K562 (cell line): ENCODE results near the gene TLNRD1. TPM values are rescaled to one million over a fixed set of nuclear protein-coding genes. Genes with fewer than 3 reads are reported as not detected.
A peak's percentile ranks its signal among the peaks of the same experiment; 100 is the strongest.

ENCODE experiments used
- CBX2 ChIP-seq: fragments of 200-600 bp; sonication (generic); IDR thresholded peaks from one replicate; pipeline ENCODE4 v1.6.1; 2012; ENCODE audit warnings: mild to moderate bottlenecking, low read length, inconsistent platforms; ENCODE audit not compliant: insufficient read depth, poor library complexity, severe bottlenecking
- CTCF ChIP-seq, 3 experiments: IDR thresholded peaks in 2 of 3; conservative IDR thresholded peaks in 1 of 3; 2 replicates each; pipeline ENCODE4 v1.5.1; 2011 to 2012; ENCODE audit warnings: low read length in 3 of 3, mild to moderate bottlenecking in 3 of 3, control low read depth in 2 of 3, improper control_type of control experiment in 1 of 3, inconsistent platforms in 1 of 3, low read depth in 1 of 3, mixed read lengths in 1 of 3, moderate library complexity in 1 of 3; ENCODE audit not compliant: insufficient read depth in 2 of 3
- KDM1A ChIP-seq, 2 experiments: fragments of 450-650 bp; IDR thresholded peaks; 2 replicates each; pipeline ENCODE4 v1.6.1; 2016; ENCODE audit warnings: mild to moderate bottlenecking in 2 of 2
- MCM2 ChIP-seq: fragments of 450-650 bp; IDR thresholded peaks from 2 replicates; pipeline ENCODE4 v1.6.1; 2017; ENCODE audit warnings: low read depth, mild to moderate bottlenecking
- MEF2A ChIP-seq: IDR thresholded peaks from 2 replicates; pipeline ENCODE4 v1.6.1; 2011; ENCODE audit warnings: low read depth, mild to moderate bottlenecking, low read length, moderate library complexity; ENCODE audit not compliant: control insufficient read depth
- MYNN ChIP-seq, 2 experiments: sonication (generic); formaldehyde crosslinking in 1 of 2; IDR thresholded peaks; 2 replicates each; pipeline versions ENCODE4 v1.5.0 to v1.6.1; 2016 to 2020; ENCODE audit warnings: antibody characterized with exemption in 1 of 2, missing genetic modification reagents in 1 of 2
- NEUROD1 ChIP-seq: fragments of 150-350 bp; IDR thresholded peaks from 2 replicates; pipeline ENCODE4 v1.6.1; 2014; ENCODE audit warnings: borderline replicate concordance, low read length, low read depth; ENCODE audit not compliant: partially characterized antibody
- PTRF ChIP-seq: fragments of 450-650 bp; IDR thresholded peaks from 2 replicates; pipeline ENCODE4 v1.6.1; 2016; ENCODE audit warnings: mild to moderate bottlenecking, missing genetic modification characterization, missing compliant biosample characterization
- WHSC1 ChIP-seq: IDR thresholded peaks from one replicate; pipeline ENCODE4 v1.6.1; 2012; ENCODE audit warnings: low read length, control low read depth, inconsistent platforms
- YY1 ChIP-seq, 3 experiments: IDR thresholded peaks; 2 replicates each; pipeline ENCODE4 v1.6.1; 2011; ENCODE audit warnings: low read length in 2 of 3, mild to moderate bottlenecking in 2 of 3, moderate library complexity in 2 of 3, borderline replicate concordance in 1 of 3, control low read depth in 1 of 3, low read depth in 1 of 3; ENCODE audit not compliant: insufficient read depth in 3 of 3, insufficient replicate concordance in 2 of 3, control insufficient read depth in 1 of 3, insufficient read length in 1 of 3; ENCODE audit errors: extremely low read depth in 1 of 3
- ZNF239 ChIP-seq: fragments of 250-450 bp; sonication (Bioruptor Pico); IDR thresholded peaks from 2 replicates; pipeline ENCODE4 v1.4.0; 2020; ENCODE audit warnings: mild to moderate bottlenecking
- ZNF282 ChIP-seq: sonication (generic); formaldehyde crosslinking; IDR thresholded peaks from 2 replicates; pipeline ENCODE4 v1.8.1; 2023; ENCODE audit warnings: missing genetic modification reagents
- ZNF347 ChIP-seq: fragments of 450-650 bp; formaldehyde crosslinking; IDR thresholded peaks from 2 replicates; pipeline ENCODE4 v1.4.0; 2020; ENCODE audit warnings: low read depth, mild to moderate bottlenecking, moderate library complexity
- polyA plus RNA-seq, 8 experiments: library from polyadenylated mRNA; depleted of rRNA in 4 of 8; stranded (reverse) in 5 of 8; unstranded in 3 of 8; fragments of >200 nt; fragmentation: Nextera tagmentation in 2 of 8; fragmentation: Illumina TruSeq in 1 of 8; extraction: Ambion mirVana in 2 of 8; extraction: Trizol in 1 of 8; gene quantifications; 2 replicates each; pipeline versions ENCODE4 v1.2.1 to v1.2.3, GENCODE V29; 2011 to 2014; ENCODE audit warnings: inconsistent platforms in 1 of 8, missing spikeins in 1 of 8
- total RNA-seq, 7 experiments: library from RNA; depleted of rRNA in 6 of 7; stranded (reverse); fragments of >200 nt in 6 of 7; fragmentation: Illumina TruSeq in 2 of 7; extraction: Trizol in 2 of 7; gene quantifications; 2 replicates each; pipeline versions ENCODE4 v1.2.1 to v1.2.3, GENCODE V29; 2011 to 2021; ENCODE audit warnings: low replicate concordance in 1 of 7
- TF ChIP-seq, protein P1 (sequence below), 2 experiments: fragments of 450-650 bp in 1 of 2; sonication (generic) in 1 of 2; formaldehyde crosslinking in 1 of 2; IDR thresholded peaks; 2 replicates each; pipeline versions ENCODE4 v1.7.1 to v1.9.0; 2016 to 2022; ENCODE audit warnings: inconsistent platforms in 1 of 2, mild to moderate bottlenecking in 1 of 2, missing genetic modification reagents in 1 of 2

TLNRD1 gene
- total and polyA plus RNA-seq, 9 of the 15 experiments (the other 6 are each of a cell fraction or from before 2014, with no cell fraction given): 1.1 to 33.1 (median 5.7) TPM

DNA sequence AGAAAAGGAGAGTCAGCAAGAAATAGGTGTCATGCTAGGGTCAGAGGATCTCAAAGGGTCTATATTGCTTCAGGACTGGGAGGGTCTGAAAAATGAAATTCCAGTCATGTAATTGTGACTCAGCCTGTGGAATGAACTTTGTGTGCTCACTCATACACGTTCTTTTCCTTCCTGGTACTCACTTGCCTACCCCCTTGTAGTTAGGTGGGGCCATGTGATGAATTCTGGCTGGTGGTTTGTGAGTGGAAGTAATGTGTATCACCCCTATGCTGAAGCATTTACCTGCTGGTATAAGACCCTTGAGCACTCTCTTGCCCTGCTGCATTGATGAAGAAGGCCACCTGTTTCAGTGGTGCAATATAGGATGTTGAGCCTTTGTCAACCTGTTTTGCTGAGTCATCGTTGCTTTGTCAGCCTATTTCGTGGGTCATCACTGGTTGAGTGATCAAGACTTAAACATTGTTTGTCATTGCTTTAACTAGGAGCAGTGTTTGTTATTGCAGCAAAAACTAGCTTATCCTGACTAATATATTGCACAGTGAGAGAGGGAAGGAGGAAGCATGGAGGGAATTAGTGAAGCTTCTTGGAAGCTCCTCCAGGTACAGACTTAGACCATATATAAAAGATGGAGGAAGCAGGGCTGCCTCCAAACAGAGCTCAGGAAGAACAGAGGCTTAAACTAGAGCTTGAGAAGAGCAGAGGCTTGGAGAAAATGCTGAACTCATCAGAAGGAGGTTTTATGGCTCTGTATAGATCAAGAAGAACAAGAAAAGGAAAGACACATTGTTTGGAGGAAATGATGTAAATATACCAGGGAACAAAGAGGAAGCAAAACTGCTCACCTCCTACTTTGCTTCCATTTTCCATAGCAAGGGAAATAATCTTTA lies 28.9 kb downstream of the TLNRD1 start (continued):
- TF ChIP-seq CTCF (IDR thresholded peaks at IDR 0.05 in 2 of 3, conservative IDR thresholded peaks at IDR 0.05 in 1 of 3; ENCODE audit: insufficient read depth in 2 of 3, low read depth in 1 of 3, low read length in 3 of 3) (no peak), MCM2 (no peak), MYNN (IDR thresholded peaks at IDR 0.05) (no peak), MYNN (CRISPR knock-in tag; IDR thresholded peaks at IDR 0.05) (no peak), NEUROD1 (no peak), ZNF282 (CRISPR knock-in tag) (no peak), PTRF (tag) (no peak), MEF2A (no peak), ZNF239 (CRISPR knock-in tag) (no peak), YY1 (IDR thresholded peaks at IDR 0.05; ENCODE audit: borderline replicate concordance in 1 of 3, control insufficient read depth in 1 of 3, extremely low read depth in 1 of 3, insufficient read depth in 3 of 3, insufficient read length in 1 of 3, insufficient replicate concordance in 2 of 3, low read depth in 1 of 3, low read length in 2 of 3) (no peak), KDM1A (IDR thresholded peaks at IDR 0.05) (peak in 1 of 2 experiments; percentile 12; a peak in 1 of 4 replicates), WHSC1 (no peak), ZNF347 (CRISPR knock-in tag) (no peak), CBX2 (no peak)
- TF ChIP-seq, protein P1, sequence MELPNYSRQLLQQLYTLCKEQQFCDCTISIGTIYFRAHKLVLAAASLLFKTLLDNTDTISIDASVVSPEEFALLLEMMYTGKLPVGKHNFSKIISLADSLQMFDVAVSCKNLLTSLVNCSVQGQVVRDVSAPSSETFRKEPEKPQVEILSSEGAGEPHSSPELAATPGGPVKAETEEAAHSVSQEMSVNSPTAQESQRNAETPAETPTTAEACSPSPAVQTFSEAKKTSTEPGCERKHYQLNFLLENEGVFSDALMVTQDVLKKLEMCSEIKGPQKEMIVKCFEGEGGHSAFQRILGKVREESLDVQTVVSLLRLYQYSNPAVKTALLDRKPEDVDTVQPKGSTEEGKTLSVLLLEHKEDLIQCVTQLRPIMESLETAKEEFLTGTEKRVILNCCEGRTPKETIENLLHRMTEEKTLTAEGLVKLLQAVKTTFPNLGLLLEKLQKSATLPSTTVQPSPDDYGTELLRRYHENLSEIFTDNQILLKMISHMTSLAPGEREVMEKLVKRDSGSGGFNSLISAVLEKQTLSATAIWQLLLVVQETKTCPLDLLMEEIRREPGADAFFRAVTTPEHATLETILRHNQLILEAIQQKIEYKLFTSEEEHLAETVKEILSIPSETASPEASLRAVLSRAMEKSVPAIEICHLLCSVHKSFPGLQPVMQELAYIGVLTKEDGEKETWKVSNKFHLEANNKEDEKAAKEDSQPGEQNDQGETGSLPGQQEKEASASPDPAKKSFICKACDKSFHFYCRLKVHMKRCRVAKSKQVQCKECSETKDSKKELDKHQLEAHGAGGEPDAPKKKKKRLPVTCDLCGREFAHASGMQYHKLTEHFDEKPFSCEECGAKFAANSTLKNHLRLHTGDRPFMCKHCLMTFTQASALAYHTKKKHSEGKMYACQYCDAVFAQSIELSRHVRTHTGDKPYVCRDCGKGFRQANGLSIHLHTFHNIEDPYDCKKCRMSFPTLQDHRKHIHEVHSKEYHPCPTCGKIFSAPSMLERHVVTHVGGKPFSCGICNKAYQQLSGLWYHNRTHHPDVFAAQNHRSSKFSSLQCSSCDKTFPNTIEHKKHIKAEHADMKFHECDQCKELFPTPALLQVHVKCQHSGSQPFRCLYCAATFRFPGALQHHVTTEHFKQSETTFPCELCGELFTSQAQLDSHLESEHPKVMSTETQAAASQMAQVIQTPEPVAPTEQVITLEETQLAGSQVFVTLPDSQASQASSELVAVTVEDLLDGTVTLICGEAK (IDR thresholded peaks at IDR 0.05): no peak
- TF ChIP-seq, protein P1 (CRISPR knock-in tag; IDR thresholded peaks at IDR 0.05): no peak
